ENCODE results near the gene NXPH2. TPM values are rescaled to one million over a fixed set of nuclear protein-coding genes. Genes with fewer than 3 reads are reported as not detected.
A peak's percentile ranks its signal among the peaks of the same experiment; 100 is the strongest.

NXPH2 gene
- total and polyA plus RNA-seq, 9 donors = 8.3 to 18.5 (median 11.1) TPM

DNA sequence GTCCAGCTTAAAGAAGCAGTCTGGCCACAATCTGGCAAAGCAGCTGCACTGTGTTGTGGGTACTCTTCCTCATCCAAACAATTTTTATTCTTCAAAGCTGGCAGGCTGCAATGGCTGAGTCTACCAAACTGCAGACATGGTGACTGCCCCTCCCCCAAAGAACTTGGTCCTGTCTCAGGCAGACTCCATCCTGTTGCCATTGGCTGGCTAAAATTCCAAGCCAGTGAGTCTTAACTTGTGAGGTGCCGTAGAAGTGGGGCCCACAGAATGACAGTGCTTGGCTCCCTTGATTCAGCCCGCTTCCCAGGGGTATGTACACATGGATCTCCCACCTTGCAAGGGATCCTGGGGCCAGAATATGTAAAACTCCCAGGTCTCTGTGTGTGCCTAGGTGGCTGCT, 14.5 kb upstream of the NXPH2 start:
- no peak overlapping the region for H3K27ac ChIP-seq (ENCODE audit: low read length)
- H3K4me1 ChIP-seq (ENCODE audit: control insufficient read depth, insufficient read depth, low read length) = no peaks in the 10 kb centered on the region
- DNase-seq = no peak
- peaks cover 9% of the 10 kb centered on the region for H3K9me3 ChIP-seq (replicated peaks; ENCODE audit: control insufficient read depth, low read depth, low read length)
- 94% methylated on average over 2 of the region's 2 CpGs for WGBS (ENCODE audit: insufficient coverage)
- no peaks in the 10 kb centered on the region for H3K27me3 ChIP-seq (ENCODE audit: control insufficient read depth, insufficient read depth, low read length)
- H3K4me3 ChIP-seq (ENCODE audit: low read length) = no peak overlapping the region
- no peaks in the 10 kb centered on the region for H3K36me3 ChIP-seq (ENCODE audit: control insufficient read depth, insufficient read depth, low read length)

DNA sequence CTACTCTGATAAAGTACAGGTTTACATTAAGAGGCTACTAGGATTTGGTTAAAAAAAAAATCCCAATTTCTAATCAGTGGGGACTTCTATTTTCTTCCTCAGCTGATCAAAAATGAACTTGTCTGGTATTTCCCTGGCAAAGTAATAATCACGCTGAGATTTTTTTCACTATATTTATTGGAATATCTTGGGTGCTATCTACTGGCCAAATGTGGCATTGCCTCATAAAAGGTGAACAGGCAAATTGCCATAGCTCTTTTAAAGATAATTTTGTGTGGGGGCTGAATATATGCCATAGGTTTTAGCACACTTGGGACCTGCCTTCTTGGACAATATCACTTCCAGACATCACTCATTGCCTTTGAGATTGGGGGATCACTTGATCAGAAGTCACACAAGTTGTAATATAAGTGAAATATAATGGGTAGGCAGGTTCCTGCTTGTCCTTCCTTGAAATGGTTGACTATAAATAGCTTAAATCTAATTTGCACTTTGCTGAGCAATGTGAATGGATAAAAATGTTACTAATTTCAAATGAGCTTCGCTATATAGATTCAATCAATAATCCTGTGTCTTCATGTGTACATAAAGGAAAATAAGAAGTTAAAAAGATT, 7.0 kb upstream of the NXPH2 start:
- peak; percentile 55 for DNase-seq
- no peaks in the 10 kb centered on the region for H3K9me3 ChIP-seq (replicated peaks; ENCODE audit: control insufficient read depth, low read depth, low read length)
- no peak overlapping the region for H3K27ac ChIP-seq (ENCODE audit: low read length)
- H3K4me1 ChIP-seq (ENCODE audit: control insufficient read depth, insufficient read depth, low read length) = no peaks in the 10 kb centered on the region
- H3K27me3 ChIP-seq (ENCODE audit: control insufficient read depth, insufficient read depth, low read length) = peaks cover 2% of the 10 kb centered on the region
- no peak overlapping the region for H3K4me3 ChIP-seq (ENCODE audit: low read length)
- WGBS (ENCODE audit: insufficient coverage) = no CpG with 5 or more reads among the region's 2 CpGs
- H3K36me3 ChIP-seq (ENCODE audit: control insufficient read depth, insufficient read depth, low read length) = no peaks in the 10 kb centered on the region

DNA sequence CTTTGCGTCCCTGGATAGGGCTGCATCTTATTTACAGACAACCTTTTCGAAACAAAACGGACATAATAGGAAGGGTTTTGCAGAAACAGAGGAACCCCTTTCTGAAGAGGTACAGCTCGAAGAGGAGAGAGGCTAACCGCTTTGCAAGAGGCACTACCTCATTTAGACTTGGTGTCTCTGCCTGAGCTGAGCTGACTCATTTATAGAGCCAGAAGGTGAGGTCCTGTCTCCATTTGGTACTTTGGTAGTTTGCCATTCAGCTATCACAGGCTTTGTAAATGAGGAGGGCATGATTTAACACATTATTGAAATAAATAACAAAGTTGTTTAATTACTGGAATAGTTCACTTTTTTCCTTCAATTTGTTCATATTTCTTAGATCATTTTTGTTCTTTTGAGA, 2.2 kb upstream of the NXPH2 start:
- H3K4me1 ChIP-seq (ENCODE audit: control insufficient read depth, insufficient read depth, low read length) = peaks cover 10% of the 10 kb centered on the region
- no peaks in the 10 kb centered on the region for H3K36me3 ChIP-seq (ENCODE audit: control insufficient read depth, insufficient read depth, low read length)
- no peaks in the 10 kb centered on the region for H3K9me3 ChIP-seq (replicated peaks; ENCODE audit: control insufficient read depth, low read depth, low read length)
- peaks cover 34% of the 10 kb centered on the region for H3K27me3 ChIP-seq (ENCODE audit: control insufficient read depth, insufficient read depth, low read length)
- H3K27ac ChIP-seq (ENCODE audit: low read length) = no peak overlapping the region
- DNase-seq = no peak
- no peak overlapping the region for H3K4me3 ChIP-seq (ENCODE audit: low read length)
- WGBS (ENCODE audit: insufficient coverage) = 90% methylated on average over 4 of the region's 5 CpGs

DNA sequence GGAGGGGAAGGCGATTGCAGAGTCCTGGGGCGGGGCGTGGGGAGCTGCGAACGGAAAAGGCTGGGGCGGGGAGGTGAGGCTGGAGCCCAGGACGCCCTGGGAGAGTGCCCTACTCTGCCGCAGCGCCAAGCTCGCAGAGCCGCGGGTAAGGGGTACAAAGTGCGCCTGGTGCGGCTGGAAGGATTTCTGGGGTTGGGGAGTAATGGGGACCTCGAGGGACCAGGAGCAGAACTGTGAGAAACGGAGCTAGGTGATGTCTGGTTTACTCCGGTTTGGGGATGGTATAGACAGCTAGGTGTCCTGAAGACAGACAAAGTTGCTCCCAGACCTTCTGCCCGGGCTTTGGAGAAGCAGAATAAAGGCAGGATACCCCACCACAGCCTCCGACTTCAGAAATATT, 718 bp upstream of the NXPH2 start:
- no peaks in the 10 kb centered on the region for H3K36me3 ChIP-seq (ENCODE audit: control insufficient read depth, insufficient read depth, low read length)
- no peak overlapping the region for H3K27ac ChIP-seq (ENCODE audit: low read length)
- WGBS (ENCODE audit: insufficient coverage) = 4% methylated on average over 18 of the region's 19 CpGs
- DNase-seq = no peak
- peaks cover 34% of the 10 kb centered on the region for H3K27me3 ChIP-seq (ENCODE audit: control insufficient read depth, insufficient read depth, low read length)
- H3K4me3 ChIP-seq (ENCODE audit: low read length) = peak overlapping the region; percentile 55
- no peaks in the 10 kb centered on the region for H3K9me3 ChIP-seq (replicated peaks; ENCODE audit: control insufficient read depth, low read depth, low read length)
- peaks cover 10% of the 10 kb centered on the region for H3K4me1 ChIP-seq (ENCODE audit: control insufficient read depth, insufficient read depth, low read length)

DNA sequence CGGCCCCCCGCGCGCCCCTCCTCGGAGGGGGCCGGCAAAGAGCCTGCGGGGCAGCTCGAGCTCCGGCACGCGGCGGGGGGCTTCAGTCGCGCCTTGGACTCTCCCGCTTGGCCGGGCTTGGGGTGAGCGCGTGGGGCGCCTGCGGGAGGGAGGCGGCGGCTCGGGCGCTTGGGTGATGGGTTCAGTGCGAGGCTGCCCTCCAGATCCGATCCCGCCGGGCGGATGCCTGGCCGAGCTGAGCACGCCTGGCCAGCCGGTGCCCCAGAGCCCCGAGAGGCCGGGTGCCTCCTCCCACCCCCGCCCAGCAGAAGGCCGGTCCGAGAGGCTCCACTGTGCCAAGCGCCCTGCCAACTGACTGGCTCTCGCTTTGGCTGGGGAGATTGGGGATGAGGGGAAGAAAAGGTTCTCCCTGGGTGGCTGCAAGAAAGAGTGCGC, 273 bp upstream of the NXPH2 start:
- WGBS (ENCODE audit: insufficient coverage) = 1% methylated on average over 26 of the region's 40 CpGs
- H3K36me3 ChIP-seq (ENCODE audit: control insufficient read depth, insufficient read depth, low read length) = no peaks in the 10 kb centered on the region
- peak overlapping the region; percentile 55 for H3K4me3 ChIP-seq (ENCODE audit: low read length)
- no peaks in the 10 kb centered on the region for H3K9me3 ChIP-seq (replicated peaks; ENCODE audit: control insufficient read depth, low read depth, low read length)
- H3K4me1 ChIP-seq (ENCODE audit: control insufficient read depth, insufficient read depth, low read length) = peaks cover 10% of the 10 kb centered on the region
- H3K27me3 ChIP-seq (ENCODE audit: control insufficient read depth, insufficient read depth, low read length) = peaks cover 34% of the 10 kb centered on the region
- H3K27ac ChIP-seq (ENCODE audit: low read length) = no peak overlapping the region
- peak; percentile 25 for DNase-seq

DNA sequence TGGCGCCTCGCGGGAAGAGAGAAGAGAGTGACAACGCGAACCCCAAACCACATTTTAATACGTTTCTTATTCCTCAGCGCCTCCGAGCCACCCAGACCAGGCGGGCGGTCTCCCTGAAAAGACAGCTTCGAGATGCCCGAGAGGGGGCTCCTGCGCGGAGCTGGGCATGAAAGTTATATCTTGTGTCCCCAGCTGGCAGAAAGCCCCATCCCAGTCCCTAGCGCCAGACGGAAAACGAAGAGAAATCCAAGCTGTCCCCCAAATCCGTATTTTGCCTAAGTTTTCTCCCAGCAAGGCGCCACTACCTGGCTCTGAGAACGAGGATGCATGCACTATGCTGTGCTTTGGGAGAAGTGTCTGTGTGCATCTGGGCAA, 797 bp downstream of the NXPH2 start:
- Histone ChIP-seq H3K27me3 (ENCODE audit: control insufficient read depth, insufficient read depth, low read length) (peaks cover 34% of the 10 kb centered on the region), H3K9me3 (replicated peaks; ENCODE audit: control insufficient read depth, low read depth, low read length) (no peaks in the 10 kb centered on the region), H3K27ac (ENCODE audit: low read length) (no peak overlapping the region), H3K4me3 (ENCODE audit: low read length) (peak overlapping the region; percentile 55), H3K4me1 (ENCODE audit: control insufficient read depth, insufficient read depth, low read length) (peaks cover 10% of the 10 kb centered on the region), H3K36me3 (ENCODE audit: control insufficient read depth, insufficient read depth, low read length) (no peaks in the 10 kb centered on the region)
- peak; percentile 16 for DNase-seq
- WGBS (ENCODE audit: insufficient coverage) = 0% methylated on average over 7 of the region's 20 CpGs

DNA sequence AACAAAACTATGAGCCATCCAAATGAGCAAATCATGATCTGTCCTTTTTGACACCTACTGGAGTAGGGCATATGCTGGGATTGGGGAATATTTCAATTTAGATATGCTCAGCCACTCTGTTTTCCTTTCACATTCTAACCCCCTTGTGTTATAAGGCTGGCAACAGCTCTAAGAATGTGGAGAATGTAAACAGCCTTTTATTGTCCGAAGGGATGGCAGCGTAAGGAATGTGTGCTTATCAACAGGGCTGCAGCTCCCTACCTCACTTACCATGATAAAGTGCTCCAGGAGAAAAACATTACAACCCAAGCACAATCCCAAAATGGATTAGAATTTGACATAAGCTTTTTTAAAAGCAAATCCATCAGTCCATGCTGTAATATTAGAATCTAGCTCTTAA, 2.2 kb downstream of the NXPH2 start:
- peak; percentile 32 for DNase-seq
- Histone ChIP-seq H3K36me3 (ENCODE audit: control insufficient read depth, insufficient read depth, low read length) (no peaks in the 10 kb centered on the region), H3K4me3 (ENCODE audit: low read length) (peak overlapping the region; percentile 4), H3K27me3 (ENCODE audit: control insufficient read depth, insufficient read depth, low read length) (peaks cover 34% of the 10 kb centered on the region), H3K4me1 (ENCODE audit: control insufficient read depth, insufficient read depth, low read length) (peaks cover 10% of the 10 kb centered on the region), H3K27ac (ENCODE audit: low read length) (no peak overlapping the region), H3K9me3 (replicated peaks; ENCODE audit: control insufficient read depth, low read depth, low read length) (no peaks in the 10 kb centered on the region)
- no CpG with 5 or more reads among the region's 2 CpGs for WGBS (ENCODE audit: insufficient coverage)

DNA sequence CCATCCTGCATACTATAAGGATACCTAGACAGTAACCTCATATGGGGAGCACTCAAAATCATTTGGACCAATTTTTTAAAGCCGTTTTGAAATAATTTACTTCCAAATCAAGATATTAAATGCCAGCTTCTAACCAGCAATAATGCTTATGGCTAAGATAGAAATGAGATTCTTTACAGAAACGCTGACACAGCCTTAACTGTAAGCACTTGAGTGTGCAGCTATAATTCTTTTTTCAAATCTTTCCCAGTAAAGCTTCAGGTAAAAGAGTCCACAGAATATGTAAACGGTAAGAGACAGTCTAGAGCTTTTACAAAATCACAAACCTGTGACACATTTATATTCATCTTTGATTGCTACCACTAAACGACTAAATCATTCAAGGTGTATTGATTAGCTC, 4.5 kb downstream of the NXPH2 start:
- DNase-seq = no peak
- H3K9me3 ChIP-seq (replicated peaks; ENCODE audit: control insufficient read depth, low read depth, low read length) = no peaks in the 10 kb centered on the region
- peaks cover 21% of the 10 kb centered on the region for H3K27me3 ChIP-seq (ENCODE audit: control insufficient read depth, insufficient read depth, low read length)
- no peak overlapping the region for H3K27ac ChIP-seq (ENCODE audit: low read length)
- H3K36me3 ChIP-seq (ENCODE audit: control insufficient read depth, insufficient read depth, low read length) = no peaks in the 10 kb centered on the region
- no peak overlapping the region for H3K4me3 ChIP-seq (ENCODE audit: low read length)
- no CpG with 5 or more reads among the region's 4 CpGs for WGBS (ENCODE audit: insufficient coverage)
- H3K4me1 ChIP-seq (ENCODE audit: control insufficient read depth, insufficient read depth, low read length) = peaks cover 6% of the 10 kb centered on the region

DNA sequence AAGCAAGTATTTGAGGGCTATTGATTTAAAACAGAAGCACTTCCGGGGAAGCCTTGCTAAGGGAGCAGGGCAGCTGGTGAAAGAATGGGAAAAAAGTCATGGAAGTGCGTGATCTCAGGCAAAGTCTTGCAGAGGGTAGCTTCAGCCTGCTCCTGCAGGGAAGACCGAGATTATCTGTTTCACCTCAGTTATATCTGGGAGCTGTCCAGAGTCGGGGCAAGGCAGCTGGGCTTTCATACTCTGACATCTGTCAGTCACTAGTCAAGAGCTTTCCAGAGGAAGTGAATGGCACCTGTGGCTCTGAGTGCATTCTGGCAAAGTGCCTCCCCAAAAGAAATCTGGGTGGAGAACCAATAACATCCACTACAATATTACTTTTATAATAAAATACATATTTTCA, 8.7 kb downstream of the NXPH2 start:
- no peaks in the 10 kb centered on the region for H3K9me3 ChIP-seq (replicated peaks; ENCODE audit: control insufficient read depth, low read depth, low read length)
- WGBS (ENCODE audit: insufficient coverage) = 69% methylated on average over 4 of the region's 4 CpGs
- no peak overlapping the region for H3K27ac ChIP-seq (ENCODE audit: low read length)
- H3K27me3 ChIP-seq (ENCODE audit: control insufficient read depth, insufficient read depth, low read length) = no peaks in the 10 kb centered on the region
- H3K36me3 ChIP-seq (ENCODE audit: control insufficient read depth, insufficient read depth, low read length) = no peaks in the 10 kb centered on the region
- no peaks in the 10 kb centered on the region for H3K4me1 ChIP-seq (ENCODE audit: control insufficient read depth, insufficient read depth, low read length)
- no peak for DNase-seq
- no peak overlapping the region for H3K4me3 ChIP-seq (ENCODE audit: low read length)

DNA sequence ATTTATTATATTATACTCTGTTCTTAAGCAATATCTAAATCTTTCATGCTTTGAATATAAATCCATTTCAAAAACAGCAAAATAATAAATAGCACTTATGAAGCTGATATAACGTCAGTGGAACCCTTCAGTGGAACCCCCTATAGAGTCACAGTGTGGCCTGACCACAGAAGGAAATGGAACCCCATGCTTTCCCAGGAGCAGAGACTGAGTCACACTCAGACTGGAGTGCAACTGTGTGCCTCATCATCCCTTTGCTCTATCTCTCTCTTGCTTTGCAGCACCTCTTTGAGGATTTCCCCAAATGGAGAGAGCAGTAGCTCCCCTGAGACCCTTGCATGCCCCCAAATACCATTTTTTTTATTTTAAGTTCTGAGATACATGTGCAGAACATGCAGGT, 13.1 kb downstream of the NXPH2 start:
- no peaks in the 10 kb centered on the region for H3K9me3 ChIP-seq (replicated peaks; ENCODE audit: control insufficient read depth, low read depth, low read length)
- no peaks in the 10 kb centered on the region for H3K36me3 ChIP-seq (ENCODE audit: control insufficient read depth, insufficient read depth, low read length)
- no peaks in the 10 kb centered on the region for H3K27me3 ChIP-seq (ENCODE audit: control insufficient read depth, insufficient read depth, low read length)
- H3K27ac ChIP-seq (ENCODE audit: low read length) = no peak overlapping the region
- H3K4me1 ChIP-seq (ENCODE audit: control insufficient read depth, insufficient read depth, low read length) = no peaks in the 10 kb centered on the region
- H3K4me3 ChIP-seq (ENCODE audit: low read length) = no peak overlapping the region
- 57% methylated on average over 1 of the region's 1 CpG for WGBS (ENCODE audit: insufficient coverage)
- no peak for DNase-seq

DNA sequence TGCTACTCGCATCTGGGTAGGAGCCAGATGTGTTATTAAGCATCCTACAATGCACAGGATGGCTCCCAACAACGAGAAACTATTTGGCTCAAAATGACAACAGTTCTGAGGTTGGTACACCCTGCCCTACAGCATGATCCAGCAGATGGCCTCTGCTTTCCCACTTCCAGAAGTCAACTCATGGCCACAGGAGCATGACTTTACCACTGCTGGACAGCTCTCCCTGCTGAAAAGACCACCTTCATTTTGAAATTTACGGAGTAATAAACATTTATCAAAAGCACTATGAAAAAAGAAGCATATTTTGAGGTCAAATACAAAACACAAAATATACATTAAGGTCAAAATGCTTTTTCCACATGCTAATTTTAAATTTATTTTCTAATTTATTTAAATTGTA, 13.7 kb downstream of the NXPH2 start:
- Histone ChIP-seq H3K9me3 (replicated peaks; ENCODE audit: control insufficient read depth, low read depth, low read length) (no peaks in the 10 kb centered on the region), H3K4me3 (ENCODE audit: low read length) (no peak overlapping the region), H3K27me3 (ENCODE audit: control insufficient read depth, insufficient read depth, low read length) (no peaks in the 10 kb centered on the region), H3K27ac (ENCODE audit: low read length) (no peak overlapping the region), H3K4me1 (ENCODE audit: control insufficient read depth, insufficient read depth, low read length) (no peaks in the 10 kb centered on the region), H3K36me3 (ENCODE audit: control insufficient read depth, insufficient read depth, low read length) (no peaks in the 10 kb centered on the region)
- no peak for DNase-seq
- 75% methylated on average over 2 of the region's 3 CpGs for WGBS (ENCODE audit: insufficient coverage)
